ENCODE results near the gene ERC2. TPM values are rescaled to one million over a fixed set of nuclear protein-coding genes. Genes with fewer than 3 reads are reported as not detected.

ERC2 gene
- total RNA-seq, 1 experiment from 2014 or later: 0.77 TPM

DNA sequence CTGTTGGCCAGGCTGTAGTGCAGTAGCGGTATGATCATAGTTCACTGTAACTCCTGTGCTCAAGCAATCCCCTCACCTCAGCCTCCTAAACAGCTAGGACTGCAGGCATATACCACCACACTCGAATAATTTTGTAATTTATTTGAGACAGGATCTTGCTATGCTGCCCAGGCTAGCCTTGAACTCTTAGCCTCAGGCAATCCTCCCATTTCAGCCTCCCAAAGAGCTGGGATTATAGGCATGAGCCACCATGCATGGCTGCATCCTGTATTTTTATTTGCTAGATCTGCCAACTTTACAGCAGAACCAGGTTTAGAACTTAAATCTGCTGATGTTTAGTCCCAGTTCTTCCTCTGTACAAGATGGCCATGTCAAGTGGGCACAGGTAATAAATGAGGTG lies 69.6 kb downstream of the ERC2 start:
- Histone ChIP-seq H3F3A (ENCODE audit: low read length, unreplicated experiment) (no peaks in the 10 kb centered on the region), H3K9ac (ENCODE audit: low read length) (no peak overlapping the region), H4K20me1 (ENCODE audit: low read length) (no peaks in the 10 kb centered on the region), H3K27ac (ENCODE audit: low read length) (no peak overlapping the region), H3K9me2 (replicated peaks; ENCODE audit: low read length) (no peaks in the 10 kb centered on the region), H3K27me3 (ENCODE audit: low read length) (peaks cover 66% of the 10 kb centered on the region), H3K4me1 (ENCODE audit: insufficient read depth, low read length) (no peaks in the 10 kb centered on the region), H2AFZ (ENCODE audit: low read length) (no peak overlapping the region), H3K4me2 (ENCODE audit: low read length) (no peak overlapping the region), H3K4me3 (ENCODE audit: low read length) (no peak overlapping the region), H3K36me3 (ENCODE audit: low read depth, low read length) (no peaks in the 10 kb centered on the region), H3K79me2 (ENCODE audit: low read length) (no peaks in the 10 kb centered on the region), H3K9me3 (ENCODE audit: low read length) (no peaks in the 10 kb centered on the region)
- ChIA-PET POLR2A (ENCODE audit: unreplicated experiment) (no interaction called here), CTCF (no interaction called here)
- ATAC-seq (no peak), DNase-seq (no peak)
- intact Hi-C loops (cut with micrococcal nuclease): no loop called here
- TF ChIP-seq EZH2phosphoT487 (IDR thresholded peaks at IDR 0.05; ENCODE audit: borderline replicate concordance, low read length): no peak
- no peak for TF ChIP-seq EZH2 (IDR thresholded peaks at IDR 0.05; ENCODE audit: low read length, unreplicated experiment)
- TF ChIP-seq, protein P1, sequence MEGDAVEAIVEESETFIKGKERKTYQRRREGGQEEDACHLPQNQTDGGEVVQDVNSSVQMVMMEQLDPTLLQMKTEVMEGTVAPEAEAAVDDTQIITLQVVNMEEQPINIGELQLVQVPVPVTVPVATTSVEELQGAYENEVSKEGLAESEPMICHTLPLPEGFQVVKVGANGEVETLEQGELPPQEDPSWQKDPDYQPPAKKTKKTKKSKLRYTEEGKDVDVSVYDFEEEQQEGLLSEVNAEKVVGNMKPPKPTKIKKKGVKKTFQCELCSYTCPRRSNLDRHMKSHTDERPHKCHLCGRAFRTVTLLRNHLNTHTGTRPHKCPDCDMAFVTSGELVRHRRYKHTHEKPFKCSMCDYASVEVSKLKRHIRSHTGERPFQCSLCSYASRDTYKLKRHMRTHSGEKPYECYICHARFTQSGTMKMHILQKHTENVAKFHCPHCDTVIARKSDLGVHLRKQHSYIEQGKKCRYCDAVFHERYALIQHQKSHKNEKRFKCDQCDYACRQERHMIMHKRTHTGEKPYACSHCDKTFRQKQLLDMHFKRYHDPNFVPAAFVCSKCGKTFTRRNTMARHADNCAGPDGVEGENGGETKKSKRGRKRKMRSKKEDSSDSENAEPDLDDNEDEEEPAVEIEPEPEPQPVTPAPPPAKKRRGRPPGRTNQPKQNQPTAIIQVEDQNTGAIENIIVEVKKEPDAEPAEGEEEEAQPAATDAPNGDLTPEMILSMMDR (conservative IDR thresholded peaks at IDR 0.05; ENCODE audit: low read depth, low read length): no peak
- BruUV-seq (replicated peaks): no TSS peak

DNA sequence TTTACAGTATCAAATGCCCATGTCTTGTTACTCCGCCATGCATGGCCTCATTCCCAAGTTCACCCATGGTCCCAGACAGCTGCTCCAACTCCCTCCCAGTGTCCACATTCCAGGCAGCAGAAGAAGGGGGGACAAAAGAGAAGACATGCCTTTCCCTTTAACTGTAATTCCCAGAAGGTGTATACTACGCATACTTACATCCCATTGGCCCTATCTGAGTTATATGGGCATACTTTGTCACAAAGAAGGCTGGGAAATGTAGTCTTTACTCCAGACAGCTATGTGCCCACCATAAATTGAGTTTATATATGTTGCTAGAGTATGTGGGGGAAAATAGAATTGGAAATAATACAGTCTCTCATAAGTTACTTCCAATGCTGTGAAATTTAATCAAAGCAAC lies 70.5 kb downstream of the ERC2 start:
- DNase-seq: no peak
- Histone ChIP-seq H3K27me3 (ENCODE audit: low read length) (peaks cover 58% of the 10 kb centered on the region), H3K27ac (ENCODE audit: low read length) (no peak overlapping the region), H3K9me2 (replicated peaks; ENCODE audit: low read length) (no peaks in the 10 kb centered on the region), H3K4me3 (ENCODE audit: low read length) (no peak overlapping the region), H3K4me1 (ENCODE audit: insufficient read depth, low read length) (no peaks in the 10 kb centered on the region), H3F3A (ENCODE audit: low read length, unreplicated experiment) (no peaks in the 10 kb centered on the region), H4K20me1 (ENCODE audit: low read length) (no peaks in the 10 kb centered on the region), H2AFZ (ENCODE audit: low read length) (no peak overlapping the region), H3K36me3 (ENCODE audit: low read depth, low read length) (no peaks in the 10 kb centered on the region), H3K79me2 (ENCODE audit: low read length) (no peaks in the 10 kb centered on the region), H3K4me2 (ENCODE audit: low read length) (no peak overlapping the region), H3K9ac (ENCODE audit: low read length) (no peak overlapping the region), H3K9me3 (ENCODE audit: low read length) (no peaks in the 10 kb centered on the region)
- intact Hi-C loops (cut with micrococcal nuclease): no loop called here
- ChIA-PET POLR2A (ENCODE audit: unreplicated experiment) (no interaction called here), CTCF (no interaction called here)
- no peak for TF ChIP-seq EZH2phosphoT487 (IDR thresholded peaks at IDR 0.05; ENCODE audit: borderline replicate concordance, low read length)
- TF ChIP-seq EZH2 (IDR thresholded peaks at IDR 0.05; ENCODE audit: low read length, unreplicated experiment): no peak
- TF ChIP-seq, protein P1 (conservative IDR thresholded peaks at IDR 0.05; ENCODE audit: low read depth, low read length): no peak
- BruUV-seq (replicated peaks): no TSS peak
- ATAC-seq: no peak

DNA sequence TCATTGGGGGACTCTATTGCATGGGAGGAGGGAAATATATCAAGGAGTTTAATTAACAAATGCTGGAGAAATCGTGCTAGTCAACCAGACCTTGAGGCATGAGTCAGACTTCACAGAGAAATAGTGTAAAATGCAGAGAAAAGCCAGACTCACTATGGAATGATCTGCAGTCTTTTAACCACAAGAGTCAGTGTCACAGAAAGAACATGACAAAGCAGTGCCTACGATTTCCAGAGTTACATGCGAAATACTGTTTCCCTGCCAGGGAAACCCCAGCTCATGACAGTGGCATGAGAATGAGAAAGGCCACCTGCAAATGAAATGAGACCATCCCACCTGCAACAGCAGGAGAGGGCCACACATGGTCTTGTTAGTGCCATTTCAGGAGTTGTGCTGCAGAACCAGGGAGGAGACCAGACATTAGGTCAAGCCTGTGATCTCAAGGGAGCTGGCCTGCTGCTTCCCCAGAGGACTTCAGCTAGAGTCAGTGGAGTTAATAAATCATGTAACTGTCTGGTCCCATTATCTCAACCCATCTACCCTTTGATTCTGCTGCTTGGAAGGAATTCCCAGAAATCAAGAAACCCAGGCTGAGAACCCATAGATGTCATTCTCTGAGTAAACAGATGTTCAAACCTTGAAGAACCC lies 79.0 kb downstream of the ERC2 start:
- DNase-seq (no peak), ATAC-seq (no peak)
- H2AFZ ChIP-seq (ENCODE audit: low read length): no peak overlapping the region
- TF ChIP-seq EZH2 (IDR thresholded peaks at IDR 0.05; ENCODE audit: low read length, unreplicated experiment) (no peak), EZH2phosphoT487 (IDR thresholded peaks at IDR 0.05; ENCODE audit: borderline replicate concordance, low read length) (no peak)
- TF ChIP-seq, protein P1 (conservative IDR thresholded peaks at IDR 0.05; ENCODE audit: low read depth, low read length): no peak
- BruUV-seq (replicated peaks): no TSS peak
- no peaks in the 10 kb centered on the region for H4K20me1 ChIP-seq (ENCODE audit: low read length)
- no peak overlapping the region for H3K27ac ChIP-seq (ENCODE audit: low read length)
- no peaks in the 10 kb centered on the region for H3F3A ChIP-seq (ENCODE audit: low read length, unreplicated experiment)
- no peaks in the 10 kb centered on the region for H3K4me1 ChIP-seq (ENCODE audit: insufficient read depth, low read length)
- no peaks in the 10 kb centered on the region for H3K9me2 ChIP-seq (replicated peaks; ENCODE audit: low read length)
- no peaks in the 10 kb centered on the region for H3K79me2 ChIP-seq (ENCODE audit: low read length)
- intact Hi-C loops (cut with micrococcal nuclease): no loop called here
- ChIA-PET POLR2A (ENCODE audit: unreplicated experiment) (no interaction called here), CTCF (no interaction called here)
- no peak overlapping the region for H3K4me3 ChIP-seq (ENCODE audit: low read length)
- H3K9me3 ChIP-seq (ENCODE audit: low read length): no peaks in the 10 kb centered on the region
- H3K9ac ChIP-seq (ENCODE audit: low read length): no peak overlapping the region
- H3K36me3 ChIP-seq (ENCODE audit: low read depth, low read length): no peaks in the 10 kb centered on the region
- H3K4me2 ChIP-seq (ENCODE audit: low read length): no peak overlapping the region
- no peaks in the 10 kb centered on the region for H3K27me3 ChIP-seq (ENCODE audit: low read length)

All from PC-3 (cell line).